Transverse colon (tissue), 4 donors: Measurements from ENCODE around the gene EYS. TPM values are rescaled to one million over a fixed set of nuclear protein-coding genes. Genes with fewer than 3 reads are reported as not detected.

ENCODE experiments used
- DNase-seq: peaks from one replicate; pipeline ENCODE4 v3.0.0-alpha.2; 2019
- H3K27ac ChIP-seq, 4 donors: fragments of 200-600 bp; sonication (generic); 2 replicates each; pipeline ENCODE4 v1.5.1; 2016 to 2018; ENCODE audit warnings: inconsistent platforms in 4 of 4
- H3K27me3 ChIP-seq: fragments of 200-600 bp; sonication (generic); 2 replicates; pipeline ENCODE4 v1.5.1; 2017; ENCODE audit warnings: inconsistent platforms
- H3K36me3 ChIP-seq, 4 donors: fragments of 200-600 bp; sonication (generic); 2 replicates each; pipeline ENCODE4 v1.5.1; 2017 to 2019; ENCODE audit warnings: inconsistent platforms in 4 of 4
- H3K4me1 ChIP-seq, 4 donors: fragments of 200-600 bp; sonication (generic); 2 replicates each; pipeline ENCODE4 v1.5.1; 2017 to 2020; ENCODE audit warnings: inconsistent platforms in 4 of 4
- H3K4me3 ChIP-seq, 4 donors: fragments of 200-600 bp; sonication (generic); 1 replicate in 1 of 4; 2 replicates in 3 of 4; pipeline versions ENCODE4 v1.5.1 to v1.6.1; 2017 to 2019; ENCODE audit warnings: inconsistent platforms in 4 of 4
- H3K9me3 ChIP-seq, 2 donors: fragments of 200-600 bp; sonication (generic); 2 replicates each; pipeline ENCODE4 v1.5.1; 2017 to 2019; ENCODE audit warnings: inconsistent platforms in 2 of 2
- EP300 ChIP-seq: sonication (generic); formaldehyde crosslinking; IDR thresholded peaks from one replicate; pipeline ENCODE4 v1.6.1; 2017; ENCODE audit warnings: antibody characterized with exemption, low read depth
- POLR2A ChIP-seq: fragments of 450-650 bp; IDR thresholded peaks from one replicate; pipeline ENCODE4 v1.6.1; 2016; ENCODE audit warnings: antibody characterized with exemption, mild to moderate bottlenecking, moderate library complexity
- POLR2AphosphoS5 ChIP-seq, 3 donors: sonication (generic); formaldehyde crosslinking; IDR thresholded peaks; one replicate each; pipeline ENCODE4 v1.6.1; 2016; ENCODE audit warnings: antibody characterized with exemption in 3 of 3
- WGBS, 2 donors: methylation state at CpG; one replicate each; pipeline ENCODE4 v1.1.5; 2018; ENCODE audit warnings: low coverage in 1 of 2; 5-methylcytosine and 5-hydroxymethylcytosine counted together
- in situ Hi-C, 4 donors: fragments of 200-750 bp; cut with MboI; loops; one replicate each; pipeline versions ENCODE4 v1.15.0 to v1.15.1; 2017; ENCODE audit warnings: low sequenced_read_pairs in 3 of 4, low pct_ligation_motif_present in 1 of 4, low pct_unique_long_range_greater_than_20kb in 1 of 4
- intact Hi-C: fragments of 100-400 bp; cut with DNase I; formaldehyde crosslinking; loops from one replicate; pipeline ENCODE4 v1.15.1; 2023; ENCODE audit warnings: low total_unique reads
- total RNA-seq, 4 donors: library from RNA; depleted of rRNA; stranded (reverse); fragments of >200 nt; gene quantifications; one replicate each; pipeline ENCODE4 v1.1.0, GENCODE V29; 2016
- TF ChIP-seq, protein P1 (sequence below), 5 experiments: fragments of 200-600 bp in 3 of 5; fragments of 450-650 bp in 2 of 5; sonication (generic) in 3 of 5; IDR thresholded peaks; 1 replicate in 2 of 5; 2 replicates in 3 of 5; pipeline ENCODE4 v1.5.1; 2016 to 2017; ENCODE audit warnings: antibody characterized with exemption in 5 of 5, inconsistent platforms in 3 of 5, mild to moderate bottlenecking in 2 of 5, moderate library complexity in 1 of 5

EYS gene
- total RNA-seq, 4 donors from 2014 or later = 0.41 TPM; not detected in 3

DNA sequence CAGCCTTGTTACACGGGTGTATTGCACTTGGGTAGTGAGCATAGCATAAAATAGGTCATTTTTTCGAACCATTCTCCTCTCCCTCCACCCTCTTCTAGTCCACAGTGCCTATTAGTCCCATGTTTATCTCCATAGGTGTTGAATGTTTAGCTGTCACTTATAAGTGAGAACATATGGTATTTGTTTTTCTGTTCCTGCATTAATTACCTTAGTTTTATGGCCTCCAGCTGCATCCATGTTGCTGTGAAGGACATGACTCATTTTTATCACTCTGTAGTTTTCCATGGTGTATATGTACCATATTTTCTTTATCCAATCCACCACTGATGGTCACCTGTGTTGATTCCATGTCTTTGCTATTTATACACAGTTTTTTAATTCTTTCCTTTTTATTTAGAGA, 889.5 kb downstream of the EYS start:
- 41 to 45% methylated on average over 2 of the region's 2 CpGs for WGBS, 2 donors
- H3K4me3 ChIP-seq = no peak overlapping the region
- no peaks in the 10 kb centered on the region for H3K36me3 ChIP-seq
- no peak for DNase-seq
- in situ Hi-C loops (no loop called here), intact Hi-C loops (no loop called here)
- H3K9me3 ChIP-seq = no peaks in the 10 kb centered on the region
- no peak overlapping the region for H3K27ac ChIP-seq
- no peaks in the 10 kb centered on the region for H3K27me3 ChIP-seq
- H3K4me1 ChIP-seq = peaks cover 0 to 8% (median 0%) of the 10 kb centered on the region in 4 donors
- TF ChIP-seq POLR2A = no peak
- no peak for TF ChIP-seq POLR2AphosphoS5 (IDR thresholded peaks at IDR 0.05)
- TF ChIP-seq EP300 = no peak
- TF ChIP-seq, protein P1, sequence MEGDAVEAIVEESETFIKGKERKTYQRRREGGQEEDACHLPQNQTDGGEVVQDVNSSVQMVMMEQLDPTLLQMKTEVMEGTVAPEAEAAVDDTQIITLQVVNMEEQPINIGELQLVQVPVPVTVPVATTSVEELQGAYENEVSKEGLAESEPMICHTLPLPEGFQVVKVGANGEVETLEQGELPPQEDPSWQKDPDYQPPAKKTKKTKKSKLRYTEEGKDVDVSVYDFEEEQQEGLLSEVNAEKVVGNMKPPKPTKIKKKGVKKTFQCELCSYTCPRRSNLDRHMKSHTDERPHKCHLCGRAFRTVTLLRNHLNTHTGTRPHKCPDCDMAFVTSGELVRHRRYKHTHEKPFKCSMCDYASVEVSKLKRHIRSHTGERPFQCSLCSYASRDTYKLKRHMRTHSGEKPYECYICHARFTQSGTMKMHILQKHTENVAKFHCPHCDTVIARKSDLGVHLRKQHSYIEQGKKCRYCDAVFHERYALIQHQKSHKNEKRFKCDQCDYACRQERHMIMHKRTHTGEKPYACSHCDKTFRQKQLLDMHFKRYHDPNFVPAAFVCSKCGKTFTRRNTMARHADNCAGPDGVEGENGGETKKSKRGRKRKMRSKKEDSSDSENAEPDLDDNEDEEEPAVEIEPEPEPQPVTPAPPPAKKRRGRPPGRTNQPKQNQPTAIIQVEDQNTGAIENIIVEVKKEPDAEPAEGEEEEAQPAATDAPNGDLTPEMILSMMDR (IDR thresholded peaks at IDR 0.05) = no peak

DNA sequence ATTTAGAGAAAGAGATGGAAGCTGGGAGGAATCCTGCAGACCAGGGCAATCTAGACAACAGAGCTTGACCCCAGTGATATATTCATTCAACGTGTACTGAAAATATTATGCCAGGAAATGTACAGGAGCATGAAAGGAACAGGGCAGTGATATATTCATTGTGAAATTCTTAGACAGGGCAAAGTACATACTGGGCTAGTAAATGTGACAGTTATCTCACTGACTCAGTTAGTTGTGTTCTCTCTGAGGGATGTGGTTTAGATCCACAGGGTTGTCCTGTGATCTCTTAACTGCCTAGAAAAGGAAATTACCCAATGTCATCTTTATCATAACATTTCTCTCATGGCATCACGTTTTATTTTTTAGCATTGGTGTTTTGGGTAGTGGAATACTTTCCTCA, 891.3 kb downstream of the EYS start:
- intact Hi-C loops (no loop called here), in situ Hi-C loops (no loop called here)
- no peak for DNase-seq
- no peaks in the 10 kb centered on the region for H3K36me3 ChIP-seq
- no peak for TF ChIP-seq POLR2A
- TF ChIP-seq, protein P1 (IDR thresholded peaks at IDR 0.05) = no peak
- no peak for TF ChIP-seq EP300
- TF ChIP-seq POLR2AphosphoS5 (IDR thresholded peaks at IDR 0.05) = no peak
- H3K27ac ChIP-seq = no peak overlapping the region
- H3K27me3 ChIP-seq = no peaks in the 10 kb centered on the region
- peaks cover 0 to 8% (median 0%) of the 10 kb centered on the region in 4 donors for H3K4me1 ChIP-seq
- H3K4me3 ChIP-seq = no peak overlapping the region
- 30 to 33% methylated on average over 2 of the region's 2 CpGs for WGBS, 2 donors
- H3K9me3 ChIP-seq = no peaks in the 10 kb centered on the region

DNA sequence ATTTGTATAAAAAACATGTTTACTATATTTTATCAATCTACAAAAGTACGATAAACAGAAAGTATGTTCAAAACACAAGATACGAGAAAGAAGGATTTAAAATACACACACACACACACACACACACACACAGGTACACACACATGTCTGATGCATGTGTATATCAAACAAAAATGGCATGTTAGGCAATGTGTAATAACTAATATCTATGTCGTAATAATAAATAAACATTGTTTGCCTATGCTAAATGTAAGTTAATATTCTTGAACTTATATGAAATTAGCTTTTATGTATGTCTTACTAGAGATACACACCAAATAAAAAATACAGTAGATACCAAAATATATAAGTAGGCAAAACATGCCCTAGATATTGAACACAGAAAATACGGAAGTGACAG, 894.9 kb downstream of the EYS start:
- Histone ChIP-seq H3K27ac (no peak overlapping the region), H3K4me1 (peaks cover 0 to 8% (median 2%) of the 10 kb centered on the region in 4 donors), H3K9me3 (no peaks in the 10 kb centered on the region), H3K36me3 (no peaks in the 10 kb centered on the region), H3K27me3 (no peaks in the 10 kb centered on the region), H3K4me3 (no peak overlapping the region)
- no peak for DNase-seq
- in situ Hi-C loops = no loop called here
- no peak for TF ChIP-seq EP300
- TF ChIP-seq, protein P1 (IDR thresholded peaks at IDR 0.05) = no peak
- no peak for TF ChIP-seq POLR2AphosphoS5 (IDR thresholded peaks at IDR 0.05)
- no peak for TF ChIP-seq POLR2A
- intact Hi-C loops = no loop called here
- WGBS, 2 donors = 87 to 93% methylated on average over 4 of the region's 4 CpGs

DNA sequence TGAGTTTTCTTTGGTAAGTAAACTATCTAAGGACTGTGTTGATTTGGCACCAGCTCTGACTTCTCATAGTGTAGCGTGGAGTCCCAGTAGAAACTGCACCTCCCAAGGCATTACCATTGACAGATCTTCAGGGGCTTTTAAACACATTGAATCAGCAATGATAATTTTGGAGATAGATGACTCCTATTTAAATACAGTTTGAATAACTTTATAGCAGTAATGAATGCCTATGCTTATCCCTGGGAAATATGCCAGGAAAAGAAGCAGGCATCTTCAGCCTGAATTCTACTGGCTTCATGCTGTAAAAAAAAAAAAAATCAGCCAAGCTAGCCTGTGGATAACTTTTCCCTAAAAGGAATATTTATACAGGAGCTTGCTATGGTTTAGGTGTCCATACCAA, 895.9 kb downstream of the EYS start:
- Histone ChIP-seq H3K27me3 (no peaks in the 10 kb centered on the region), H3K27ac (no peak overlapping the region), H3K4me1 (peaks cover 0 to 8% (median 1%) of the 10 kb centered on the region in 4 donors), H3K36me3 (no peaks in the 10 kb centered on the region), H3K9me3 (no peaks in the 10 kb centered on the region), H3K4me3 (no peak overlapping the region)
- intact Hi-C loops (no loop called here), in situ Hi-C loops (no loop called here)
- TF ChIP-seq POLR2A (no peak), EP300 (no peak)
- no peak for DNase-seq
- 20 to 57% methylated on average over 1 of the region's 1 CpG for WGBS, 2 donors

DNA sequence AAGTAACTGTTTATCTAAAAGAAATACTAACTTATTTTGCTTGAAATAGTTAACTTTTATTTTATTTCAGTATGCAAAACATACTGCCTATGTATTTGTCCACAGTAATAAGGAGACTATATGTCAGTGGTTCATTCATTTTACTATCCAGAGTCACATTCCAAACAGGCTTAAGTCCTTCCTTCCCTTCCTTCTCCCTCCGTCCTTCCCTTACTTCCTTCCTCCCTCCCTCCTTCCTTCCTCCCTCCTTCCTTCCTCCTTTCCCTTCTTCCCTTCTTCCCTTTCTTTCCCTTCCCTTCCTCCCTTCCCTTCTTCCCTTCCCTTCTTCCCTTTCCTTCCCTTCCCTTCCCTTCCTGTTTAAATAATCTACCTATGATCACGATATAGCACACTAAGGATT, 899.2 kb downstream of the EYS start:
- intact Hi-C loops (no loop called here), in situ Hi-C loops (no loop called here)
- WGBS, 2 donors = 26 to 44% methylated on average over 2 of the region's 2 CpGs
- TF ChIP-seq POLR2A = no peak
- TF ChIP-seq, protein P1 (IDR thresholded peaks at IDR 0.05) = no peak
- no peak for TF ChIP-seq EP300
- TF ChIP-seq POLR2AphosphoS5 (IDR thresholded peaks at IDR 0.05) = no peak
- no peaks in the 10 kb centered on the region for H3K9me3 ChIP-seq
- no peaks in the 10 kb centered on the region for H3K36me3 ChIP-seq
- H3K27ac ChIP-seq = no peak overlapping the region
- no peak for DNase-seq
- H3K27me3 ChIP-seq = no peaks in the 10 kb centered on the region
- H3K4me3 ChIP-seq = no peak overlapping the region
- peaks cover 0 to 8% (median 0%) of the 10 kb centered on the region in 4 donors for H3K4me1 ChIP-seq
